ENCODE results near the gene ATP11A.
"Not testable (repeated sequence)": the region's sequence is repeated elsewhere in the genome, so short reads cannot be mapped to it uniquely, and the experiment has no call there.

Gene ATP11A

DNA sequence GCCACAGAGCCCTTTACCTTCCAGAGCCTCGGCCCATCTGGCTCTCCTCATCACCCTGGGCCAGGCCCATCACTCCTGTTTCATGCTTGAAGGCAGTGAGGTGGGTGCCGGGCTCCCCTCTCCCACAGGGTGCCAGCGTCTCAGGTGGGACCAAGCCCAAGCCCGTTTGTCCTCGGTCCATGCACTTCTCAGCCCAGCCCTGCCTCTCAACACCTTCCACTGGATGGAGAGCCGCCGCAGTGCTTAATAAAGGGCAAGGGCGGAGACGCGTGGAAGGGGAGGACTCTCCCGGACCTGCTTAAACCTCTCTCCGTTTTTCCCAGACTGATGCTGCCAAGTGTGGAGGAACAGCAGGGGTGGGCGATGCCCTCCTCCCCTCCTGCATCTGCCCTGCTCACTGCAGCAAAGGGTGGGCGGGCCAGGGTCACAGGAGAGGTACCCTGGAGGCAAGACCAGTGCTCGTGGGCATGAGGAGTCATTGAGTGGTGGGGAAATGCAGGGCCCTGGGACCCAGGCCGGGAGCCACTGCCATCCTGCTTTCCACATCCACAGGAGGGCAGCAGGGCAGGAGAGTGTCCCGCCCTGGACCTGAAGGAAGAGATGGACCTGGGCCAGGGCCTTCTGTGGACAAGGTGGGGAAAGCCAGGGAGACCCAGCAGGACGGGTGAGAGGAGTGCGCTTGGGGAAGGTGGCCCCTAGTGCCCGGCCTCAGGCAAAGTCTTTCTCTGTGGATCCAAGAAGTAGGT, 9.7 kb upstream of the ATP11A start:
- no peak for DNase-seq (ENCODE audit: low read depth)
- H3K4me3 ChIP-seq (ENCODE audit: low read length) = no peak overlapping the region
- TF ChIP-seq, protein P1, sequence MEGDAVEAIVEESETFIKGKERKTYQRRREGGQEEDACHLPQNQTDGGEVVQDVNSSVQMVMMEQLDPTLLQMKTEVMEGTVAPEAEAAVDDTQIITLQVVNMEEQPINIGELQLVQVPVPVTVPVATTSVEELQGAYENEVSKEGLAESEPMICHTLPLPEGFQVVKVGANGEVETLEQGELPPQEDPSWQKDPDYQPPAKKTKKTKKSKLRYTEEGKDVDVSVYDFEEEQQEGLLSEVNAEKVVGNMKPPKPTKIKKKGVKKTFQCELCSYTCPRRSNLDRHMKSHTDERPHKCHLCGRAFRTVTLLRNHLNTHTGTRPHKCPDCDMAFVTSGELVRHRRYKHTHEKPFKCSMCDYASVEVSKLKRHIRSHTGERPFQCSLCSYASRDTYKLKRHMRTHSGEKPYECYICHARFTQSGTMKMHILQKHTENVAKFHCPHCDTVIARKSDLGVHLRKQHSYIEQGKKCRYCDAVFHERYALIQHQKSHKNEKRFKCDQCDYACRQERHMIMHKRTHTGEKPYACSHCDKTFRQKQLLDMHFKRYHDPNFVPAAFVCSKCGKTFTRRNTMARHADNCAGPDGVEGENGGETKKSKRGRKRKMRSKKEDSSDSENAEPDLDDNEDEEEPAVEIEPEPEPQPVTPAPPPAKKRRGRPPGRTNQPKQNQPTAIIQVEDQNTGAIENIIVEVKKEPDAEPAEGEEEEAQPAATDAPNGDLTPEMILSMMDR (conservative IDR thresholded peaks at IDR 0.05; ENCODE audit: low read length) = no peak

DNA sequence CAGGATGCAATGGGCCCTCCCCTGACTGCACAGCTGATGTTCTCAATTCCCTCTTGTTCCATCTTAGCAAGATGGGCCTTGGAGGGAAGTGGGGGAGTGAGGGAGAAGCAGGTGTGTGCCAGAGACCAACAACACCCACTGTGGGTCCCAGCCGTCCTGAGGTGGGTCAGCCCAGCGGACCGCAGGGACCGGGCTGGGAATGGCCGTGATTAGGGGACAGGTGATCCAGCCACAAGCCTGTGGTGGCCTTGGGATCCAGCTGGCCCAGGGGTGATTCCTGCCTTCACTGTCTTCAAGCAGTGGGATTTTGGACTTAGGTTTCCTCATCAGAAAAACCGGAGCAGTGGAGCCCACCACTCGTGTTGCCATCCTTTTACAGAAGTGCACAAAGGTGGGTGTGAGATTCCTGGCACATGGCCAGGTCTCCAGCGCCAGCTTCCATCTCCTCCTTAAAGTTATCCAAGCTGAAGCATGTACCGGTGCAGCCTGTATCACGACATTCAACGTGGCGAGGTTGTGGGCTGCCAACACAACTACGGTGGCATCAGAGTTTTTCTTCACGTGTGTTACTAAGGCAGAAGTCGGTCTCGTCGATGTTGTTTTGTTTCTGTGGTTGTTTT, 9.0 kb upstream of the ATP11A start:
- TF ChIP-seq, protein P1 (conservative IDR thresholded peaks at IDR 0.05; ENCODE audit: low read length) = no peak
- H3K4me3 ChIP-seq (ENCODE audit: low read length) = no peak overlapping the region
- DNase-seq (ENCODE audit: low read depth) = no peak

DNA sequence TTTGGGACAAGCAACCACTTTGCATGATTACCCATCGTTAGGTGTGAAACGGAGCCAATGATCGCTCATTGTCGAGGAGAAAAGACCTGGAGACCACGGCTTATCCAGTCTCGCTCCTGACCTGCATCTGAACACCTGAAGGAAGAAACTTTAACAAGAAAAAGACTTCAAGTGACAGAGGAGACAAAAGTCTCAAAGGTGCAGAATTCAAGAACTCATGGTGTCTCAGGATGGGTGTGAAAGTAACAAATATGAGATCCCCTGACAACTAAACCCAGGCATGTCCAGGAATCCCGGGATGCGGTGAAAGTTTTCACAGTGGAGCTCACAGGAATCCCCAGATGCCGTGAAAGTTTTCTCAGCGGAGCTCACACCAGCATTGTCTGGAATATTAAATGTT, 6.3 kb upstream of the ATP11A start:
- H3K4me3 ChIP-seq (ENCODE audit: low read length) = no peak overlapping the region
- no peak for DNase-seq (ENCODE audit: low read depth)
- TF ChIP-seq, protein P1 (conservative IDR thresholded peaks at IDR 0.05; ENCODE audit: low read length) = no peak

DNA sequence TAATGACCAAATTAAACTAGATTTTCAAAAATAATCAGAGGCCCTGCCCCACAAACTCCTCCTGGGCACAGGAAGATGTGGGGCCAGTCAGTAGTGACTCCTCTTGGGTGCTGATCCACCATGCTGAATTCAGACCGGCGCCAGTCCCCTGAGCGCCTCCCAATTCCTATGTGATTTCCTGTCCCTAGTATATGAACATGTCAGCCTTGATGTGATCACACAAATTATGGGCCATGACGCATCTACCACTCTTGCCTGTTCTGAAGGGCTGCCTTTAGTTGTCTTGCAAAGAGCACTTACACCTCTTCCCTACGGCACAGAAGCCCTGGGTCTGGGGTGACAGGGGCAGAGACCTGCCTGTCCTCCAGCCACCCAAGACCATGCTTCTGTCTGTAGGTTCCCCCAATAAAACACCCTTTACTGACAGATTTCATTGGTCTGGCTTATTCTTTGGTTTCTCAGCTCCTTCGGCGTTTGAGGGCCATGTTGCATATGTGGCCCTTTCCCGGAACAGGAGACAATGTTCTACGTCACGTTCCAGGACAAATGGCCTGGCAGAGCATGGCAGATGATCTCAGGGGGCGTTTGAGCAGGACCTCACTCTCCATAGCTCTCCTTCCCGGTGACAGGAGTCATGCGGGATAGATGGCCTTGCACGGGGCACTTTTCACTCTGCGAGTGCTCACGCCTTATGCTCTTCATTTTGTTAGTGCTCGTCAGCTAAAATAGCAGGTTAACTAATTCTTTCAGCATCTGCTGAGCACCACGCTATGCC, 5.6 kb upstream of the ATP11A start:
- TF ChIP-seq, protein P1 (conservative IDR thresholded peaks at IDR 0.05; ENCODE audit: low read length) = no peak
- DNase-seq (ENCODE audit: low read depth) = no peak
- no peak overlapping the region for H3K4me3 ChIP-seq (ENCODE audit: low read length)

DNA sequence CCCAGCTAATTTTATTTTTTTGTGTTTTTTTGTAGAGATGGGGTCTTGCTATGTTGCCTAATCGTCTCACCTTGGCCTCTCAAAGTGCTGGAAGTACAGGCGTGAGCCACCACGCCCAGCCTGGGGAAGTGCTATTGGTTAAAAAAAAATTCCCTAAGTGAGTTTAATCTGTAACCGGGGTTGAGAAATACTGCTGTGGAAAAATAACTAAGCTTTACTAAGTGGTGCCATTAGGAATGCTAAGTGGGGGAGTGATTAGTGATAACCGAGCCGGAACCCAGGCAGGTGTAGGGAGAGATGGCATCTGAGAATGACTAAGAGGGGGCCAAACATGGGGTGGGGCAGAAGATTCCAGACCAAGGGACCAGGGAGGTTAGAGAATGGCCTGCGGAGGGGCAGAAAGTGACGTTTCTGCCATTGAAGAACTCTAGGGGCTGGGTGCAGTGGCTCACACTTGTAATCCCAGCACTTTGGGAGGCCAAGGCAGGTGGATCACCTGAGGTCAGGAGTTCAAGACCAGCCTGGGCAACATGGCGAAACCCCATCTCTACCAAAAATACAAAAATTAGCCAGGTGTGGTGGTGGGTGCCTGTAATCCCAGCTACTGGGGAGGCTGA, 4.5 kb upstream of the ATP11A start:
- not testable (repeated sequence) for H3K4me3 ChIP-seq (ENCODE audit: low read length); DNase-seq (ENCODE audit: low read depth)

DNA sequence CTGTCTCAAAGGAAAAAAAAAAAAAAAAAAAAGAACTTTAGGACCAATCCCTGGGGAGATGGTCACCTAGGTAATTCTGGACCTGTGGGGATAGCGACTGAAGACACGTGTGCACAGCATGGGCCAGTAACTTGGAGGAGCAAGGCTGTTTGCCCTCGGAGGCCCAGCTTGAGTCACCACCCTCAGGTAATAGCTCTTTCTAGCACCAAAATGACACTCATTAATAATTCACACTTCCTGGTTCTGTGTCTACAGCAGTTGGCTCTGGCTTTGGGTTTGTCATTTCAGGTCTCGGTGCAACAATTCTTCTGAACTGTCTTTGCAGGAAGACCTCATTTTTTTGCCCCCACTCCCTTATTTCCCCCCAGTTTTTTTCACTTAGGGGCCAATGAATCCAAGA, 3.9 kb upstream of the ATP11A start:
- H3K4me3 ChIP-seq (ENCODE audit: low read length) = no peak overlapping the region
- DNase-seq (ENCODE audit: low read depth) = no peak
- TF ChIP-seq, protein P1 (conservative IDR thresholded peaks at IDR 0.05; ENCODE audit: low read length) = no peak

DNA sequence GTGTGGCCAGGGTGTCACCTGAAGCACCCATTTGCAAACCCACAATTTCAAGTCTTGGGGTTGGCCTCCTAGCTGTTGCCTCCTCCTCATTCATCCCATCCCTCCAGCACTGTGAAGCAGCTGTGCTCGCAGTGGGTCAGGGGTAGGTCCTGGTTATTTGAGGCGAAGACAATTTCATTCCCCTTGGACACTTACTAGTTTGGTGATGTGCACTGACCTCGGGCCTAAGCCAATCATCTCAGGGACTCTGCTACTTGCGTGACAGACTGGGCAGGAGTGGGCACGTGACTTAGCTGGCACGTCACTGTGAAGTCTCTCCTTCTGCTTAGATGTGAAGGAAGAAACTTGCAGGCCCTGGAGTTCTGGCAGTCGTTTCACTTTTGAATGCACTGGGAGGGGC, 3.5 kb upstream of the ATP11A start:
- no peak overlapping the region for H3K4me3 ChIP-seq (ENCODE audit: low read length)
- TF ChIP-seq, protein P1 (conservative IDR thresholded peaks at IDR 0.05; ENCODE audit: low read length) = no peak
- DNase-seq (ENCODE audit: low read depth) = no peak
